C4-2B (cell line): Measurements from ENCODE around the gene PERCC1.
"Not testable (repeated sequence)": the region's sequence is repeated elsewhere in the genome, so short reads cannot be mapped to it uniquely, and the experiment has no call there.

ENCODE experiments used
- H3K27ac ChIP-seq: fragments of 450-650 bp; 2 replicates; pipeline ENCODE4 v1.5.1; 2017
- CTCF ChIP-seq: fragments of 450-650 bp; conservative IDR thresholded peaks from 2 replicates; pipeline ENCODE4 v1.5.1; 2017; ENCODE audit warnings: mild to moderate bottlenecking
- ZFX ChIP-seq: fragments of 450-650 bp; IDR thresholded peaks from 2 replicates; pipeline ENCODE4 v1.6.1; 2017

Gene PERCC1

GRCh38 chr16:1466054-1466453 is 35.2 kb downstream of the PERCC1 start:
- TF ChIP-seq CTCF (no peak), ZFX (no peak)
- H3K27ac ChIP-seq: no peak overlapping the region

- TF ChIP-seq ZFX: no peak
- no peak overlapping the region for H3K27ac ChIP-seq
Observed at GRCh38 chr16:1466968-1467521, 36.2 kb downstream of the PERCC1 start.

GRCh38 chr16:1468426-1468810 is 37.5 kb downstream of the PERCC1 start:
- TF ChIP-seq CTCF: no peak
- TF ChIP-seq ZFX: no peak
- no peak overlapping the region for H3K27ac ChIP-seq

- H3K27ac ChIP-seq: not testable (repeated sequence)
Observed at GRCh38 chr16:1469141-1469540, 38.3 kb downstream of the PERCC1 start.

GRCh38 chr16:1469693-1470201 is 38.9 kb downstream of the PERCC1 start:
- TF ChIP-seq CTCF: no peak
- no peak for TF ChIP-seq ZFX
- no peak overlapping the region for H3K27ac ChIP-seq

- TF ChIP-seq CTCF: no peak
- no peak for TF ChIP-seq ZFX
- H3K27ac ChIP-seq: no peak overlapping the region
Observed at GRCh38 chr16:1470481-1471251, 39.8 kb downstream of the PERCC1 start.

- H3K27ac ChIP-seq: no peak overlapping the region
- TF ChIP-seq CTCF: no peak
- no peak for TF ChIP-seq ZFX
Observed at GRCh38 chr16:1471569-1472194, 40.8 kb downstream of the PERCC1 start.

GRCh38 chr16:1472974-1473373 is 42.1 kb downstream of the PERCC1 start:
- no peak overlapping the region for H3K27ac ChIP-seq
- TF ChIP-seq CTCF: no peak
- TF ChIP-seq ZFX: no peak
